AG10803 (cell line): Measurements from ENCODE around the gene ZBTB3.
A peak's percentile ranks its signal among the peaks of the same experiment; 100 is the strongest.

Experiments
- DNase-seq: peaks from one replicate; pipeline ENCODE4 v3.0.0; 2010; ENCODE audit warnings: low read depth
- H3K4me3 ChIP-seq: 2 replicates; pipeline ENCODE4 v1.5.1; 2011; ENCODE audit warnings: mild to moderate bottlenecking, low read length, control low read depth
- TF ChIP-seq, protein P1 (sequence below): conservative IDR thresholded peaks from 2 replicates; pipeline ENCODE4 v1.5.1; 2011; ENCODE audit warnings: mild to moderate bottlenecking, low read length, control low read depth, inconsistent platforms

The ZBTB3 gene

DNA sequence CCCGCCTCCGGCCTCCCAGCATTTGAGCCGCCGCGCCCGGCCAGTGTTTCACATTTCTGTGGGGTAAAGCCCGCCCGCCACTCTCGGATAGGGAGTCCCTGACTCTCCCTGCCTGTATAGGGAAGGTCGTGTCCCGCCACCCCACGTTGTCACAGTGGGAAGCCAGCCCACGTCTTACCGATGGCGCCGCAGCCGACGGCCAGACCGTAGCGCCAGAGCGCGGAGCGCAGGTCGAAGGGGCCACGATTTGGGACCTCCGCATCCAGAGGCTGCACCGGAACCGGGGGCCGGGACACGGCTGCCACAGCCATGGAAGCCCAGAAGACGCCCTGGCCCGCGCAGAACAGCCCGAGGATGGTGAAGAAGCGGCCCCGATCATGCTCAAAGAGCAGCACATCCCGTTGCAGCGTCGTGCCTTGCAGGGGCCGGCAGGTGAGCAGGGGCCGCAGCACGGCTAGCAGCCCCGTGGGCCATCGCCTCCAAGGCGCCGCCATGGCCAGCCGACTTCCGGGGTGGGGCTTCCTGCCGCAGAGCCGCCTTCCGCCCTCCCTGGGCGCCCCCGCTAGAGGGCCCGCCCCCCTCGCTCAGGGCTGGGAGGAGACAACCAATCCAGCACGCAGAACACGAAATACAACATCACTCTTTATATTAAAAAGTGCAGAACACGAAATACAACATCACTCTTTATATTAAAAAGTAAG lies 37.7 kb upstream of the ZBTB3 start, which contains the start of gene TMEM223:
Gene TMEM223, minus strand, starts transcription at position 506 of the 701 bp plus-strand sequence. Its CDS starts 12 bp downstream, at position 494.
- peak; percentile 70 for DNase-seq
- TF ChIP-seq, protein P1, sequence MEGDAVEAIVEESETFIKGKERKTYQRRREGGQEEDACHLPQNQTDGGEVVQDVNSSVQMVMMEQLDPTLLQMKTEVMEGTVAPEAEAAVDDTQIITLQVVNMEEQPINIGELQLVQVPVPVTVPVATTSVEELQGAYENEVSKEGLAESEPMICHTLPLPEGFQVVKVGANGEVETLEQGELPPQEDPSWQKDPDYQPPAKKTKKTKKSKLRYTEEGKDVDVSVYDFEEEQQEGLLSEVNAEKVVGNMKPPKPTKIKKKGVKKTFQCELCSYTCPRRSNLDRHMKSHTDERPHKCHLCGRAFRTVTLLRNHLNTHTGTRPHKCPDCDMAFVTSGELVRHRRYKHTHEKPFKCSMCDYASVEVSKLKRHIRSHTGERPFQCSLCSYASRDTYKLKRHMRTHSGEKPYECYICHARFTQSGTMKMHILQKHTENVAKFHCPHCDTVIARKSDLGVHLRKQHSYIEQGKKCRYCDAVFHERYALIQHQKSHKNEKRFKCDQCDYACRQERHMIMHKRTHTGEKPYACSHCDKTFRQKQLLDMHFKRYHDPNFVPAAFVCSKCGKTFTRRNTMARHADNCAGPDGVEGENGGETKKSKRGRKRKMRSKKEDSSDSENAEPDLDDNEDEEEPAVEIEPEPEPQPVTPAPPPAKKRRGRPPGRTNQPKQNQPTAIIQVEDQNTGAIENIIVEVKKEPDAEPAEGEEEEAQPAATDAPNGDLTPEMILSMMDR: no peak
- H3K4me3 ChIP-seq: peak within 1 kb of the TSS; percentile 87

GRCh38 chr11:62789576-62789975 lies 35.6 kb upstream of the ZBTB3 start:
- no peak overlapping the region for H3K4me3 ChIP-seq
- TF ChIP-seq, protein P1: no peak
- DNase-seq: no peak

- TF ChIP-seq, protein P1: no peak
- no peak for DNase-seq
- peak overlapping the region; percentile 8 for H3K4me3 ChIP-seq
Measured at GRCh38 chr11:62788991-62789390, 35.0 kb upstream of the ZBTB3 start.

DNA sequence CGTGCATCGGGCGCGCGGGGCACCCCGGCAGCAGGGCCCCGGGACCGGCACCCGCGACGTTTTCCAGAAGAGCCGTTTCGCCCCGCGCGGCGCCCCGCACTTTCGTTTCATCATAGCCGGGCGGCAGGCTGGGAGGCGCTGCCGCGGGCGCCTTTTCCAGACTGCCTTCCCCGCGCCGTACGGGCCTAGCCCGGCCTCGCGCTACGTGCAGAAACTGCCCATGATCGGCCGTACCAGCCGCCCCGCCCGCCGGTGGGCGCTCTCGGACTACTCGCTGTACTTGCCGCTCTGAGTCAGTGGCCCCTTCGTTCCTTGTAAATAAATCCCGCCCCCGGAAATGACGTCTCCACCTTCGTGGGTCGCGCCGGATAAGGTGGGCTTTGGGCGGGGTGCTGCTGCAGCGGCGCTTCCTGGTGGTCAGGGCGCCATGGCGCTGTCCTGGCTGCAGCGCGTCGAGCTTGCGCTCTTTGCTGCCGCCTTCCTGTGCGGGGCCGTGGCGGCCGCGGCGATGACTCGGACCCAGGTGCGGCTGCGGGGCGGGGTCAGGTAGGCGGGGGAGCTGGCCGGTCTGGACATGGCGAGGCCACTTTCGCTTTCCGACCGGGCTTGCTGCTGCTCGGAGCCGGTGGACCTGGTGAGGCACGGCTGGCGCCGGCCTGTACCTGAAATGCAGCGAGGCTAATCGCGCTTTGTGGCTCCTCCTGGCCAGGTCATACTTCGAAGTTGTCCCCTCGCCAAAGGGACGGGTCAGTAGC lies 33.2 kb upstream of the ZBTB3 start, which contains the start of gene TMEM179B:
Gene TMEM179B, plus strand, starts transcription at position 398 of the 755 bp plus-strand sequence. Its CDS starts 30 bp downstream, at position 428.
- peak; percentile 96 for DNase-seq
- TF ChIP-seq, protein P1: peak; percentile 59
- H3K4me3 ChIP-seq: peak within 1 kb of the TSS; percentile 80

GRCh38 chr11:62786318-62787004 lies 32.5 kb upstream of the ZBTB3 start:
- TF ChIP-seq, protein P1: peak; percentile 91
- peak overlapping the region; percentile 80 for H3K4me3 ChIP-seq
- DNase-seq: peak; percentile 77

GRCh38 chr11:62782753-62783152 lies 28.8 kb upstream of the ZBTB3 start:
- DNase-seq: no peak
- TF ChIP-seq, protein P1: no peak
- H3K4me3 ChIP-seq: no peak overlapping the region
